NCI-H2196 (cell line): ENCODE data around the gene TLR6.
"Not testable (repeated sequence)": the region's sequence is repeated elsewhere in the genome, so short reads cannot be mapped to it uniquely, and the experiment has no call there.

ENCODE experiments used
- DNase-seq: peaks from one replicate; lab custom pipeline; 2025; ENCODE audit not compliant: unreplicated experiment; lab: John Stamatoyannopoulos, UW

Gene TLR6

GRCh38 chr4:38823766-38824165, 32.9 kb downstream of the TLR6 start:
- no peak for DNase-seq

GRCh38 chr4:38822748-38823303, 33.8 kb downstream of the TLR6 start:
- no peak for DNase-seq

- DNase-seq: no peak
Observed at GRCh38 chr4:38821739-38822138, 34.9 kb downstream of the TLR6 start.

DNA sequence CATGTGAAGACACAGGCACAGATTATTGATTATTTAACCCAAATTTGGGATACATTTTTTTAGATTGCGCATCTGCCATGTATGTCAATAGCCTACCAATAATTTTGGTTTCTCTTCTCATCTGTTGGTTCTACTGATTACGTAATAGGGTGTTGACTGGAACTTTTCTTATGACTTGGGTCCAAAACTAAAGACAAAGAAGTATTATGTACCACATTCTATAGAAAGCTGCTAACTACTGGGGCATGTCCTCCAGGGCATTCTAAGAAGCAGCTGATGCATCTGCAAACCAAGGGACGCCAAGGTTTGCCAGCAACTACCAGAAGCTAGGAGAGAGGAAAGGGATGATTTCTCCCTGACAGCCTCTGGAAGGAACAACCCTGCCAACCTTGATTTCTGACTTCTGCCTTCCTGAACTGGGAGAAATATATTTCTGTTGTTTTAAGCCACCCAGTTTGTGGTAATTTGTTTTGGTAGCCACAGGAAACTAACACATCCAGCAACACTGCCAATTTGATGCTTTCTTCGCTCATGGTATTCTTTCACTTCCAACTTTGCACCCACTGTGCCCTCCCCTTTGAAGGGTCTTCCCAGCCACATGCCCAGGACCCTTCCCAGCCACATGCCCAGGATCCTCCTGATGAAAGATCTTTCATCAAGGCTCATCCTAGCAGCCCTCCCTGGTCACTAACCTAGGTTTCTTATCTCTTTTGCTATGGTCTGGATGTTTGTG, 36.1 kb downstream of the TLR6 start:
- no peak for DNase-seq

- DNase-seq: no peak
Observed at GRCh38 chr4:38819569-38819968, 37.0 kb downstream of the TLR6 start.

DNA sequence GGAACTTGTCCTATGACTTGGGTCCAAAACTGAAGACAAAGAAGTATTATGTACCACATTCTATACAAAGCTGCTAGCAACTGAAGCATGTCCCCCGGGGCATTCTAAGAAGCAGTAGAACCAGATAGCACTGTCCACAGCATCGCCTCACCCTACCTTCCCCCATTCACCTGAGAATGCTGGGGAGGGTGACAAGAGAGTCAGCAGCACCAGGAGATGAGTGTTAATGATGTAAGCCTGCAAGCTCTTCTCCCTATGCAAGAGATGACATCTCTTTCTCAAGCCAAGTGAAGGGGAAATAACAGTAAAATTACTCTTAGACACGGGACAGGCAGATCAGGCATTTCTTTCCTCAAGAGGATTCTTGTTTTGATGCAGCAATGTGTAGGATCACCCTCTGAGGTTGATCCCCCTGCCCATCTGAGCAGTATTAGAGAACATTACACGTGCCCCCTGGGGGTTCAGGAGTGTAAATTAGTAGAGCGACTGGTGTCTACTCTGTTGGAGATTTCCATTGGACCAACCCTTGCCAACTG, 38.1 kb downstream of the TLR6 start:
- DNase-seq: no peak

- DNase-seq: no peak
Observed at GRCh38 chr4:38815885-38816782, 40.5 kb downstream of the TLR6 start.

DNA sequence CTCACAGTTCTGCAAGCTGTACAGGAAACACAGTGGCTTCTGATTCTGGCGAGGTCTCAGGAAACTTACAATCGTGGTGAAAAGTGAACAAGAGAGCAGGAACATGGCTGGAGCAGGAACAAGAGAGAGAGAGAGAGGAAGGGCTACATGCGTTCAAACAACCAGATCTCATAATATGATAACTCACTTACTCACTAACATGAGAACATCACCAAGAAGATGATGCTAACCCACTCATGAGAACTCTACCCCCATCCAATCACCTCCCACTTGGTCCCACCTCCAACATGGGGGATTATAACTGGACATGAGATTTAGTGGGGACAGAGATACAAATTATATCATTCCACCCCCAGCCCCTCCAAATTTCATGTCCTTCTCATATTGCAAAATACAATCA, 42.2 kb downstream of the TLR6 start:
- no peak for DNase-seq

GRCh38 chr4:38811297-38811696, 45.3 kb downstream of the TLR6 start:
- no peak for DNase-seq

DNA sequence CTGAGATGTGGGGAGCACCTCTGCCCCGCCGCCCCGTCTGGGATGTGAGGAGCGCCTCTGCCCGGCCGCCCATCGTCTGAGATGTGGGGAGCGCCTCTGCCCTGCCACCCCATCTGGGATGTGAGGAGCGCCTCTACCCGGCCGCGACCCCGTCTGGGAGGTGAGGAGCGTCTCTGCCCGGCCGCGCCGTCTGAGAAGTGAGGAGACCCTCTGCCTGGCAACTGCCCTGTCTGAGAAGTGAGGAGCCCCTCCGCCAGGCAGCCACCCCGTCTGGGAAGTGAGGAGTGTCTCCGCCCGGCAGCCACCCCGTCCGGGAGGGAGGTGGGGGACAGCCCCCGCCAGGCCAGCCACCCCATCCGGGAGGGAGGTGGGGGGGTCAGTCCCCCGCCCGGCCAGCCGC, 49.2 kb downstream of the TLR6 start:
- DNase-seq: not testable (repeated sequence)

DNA sequence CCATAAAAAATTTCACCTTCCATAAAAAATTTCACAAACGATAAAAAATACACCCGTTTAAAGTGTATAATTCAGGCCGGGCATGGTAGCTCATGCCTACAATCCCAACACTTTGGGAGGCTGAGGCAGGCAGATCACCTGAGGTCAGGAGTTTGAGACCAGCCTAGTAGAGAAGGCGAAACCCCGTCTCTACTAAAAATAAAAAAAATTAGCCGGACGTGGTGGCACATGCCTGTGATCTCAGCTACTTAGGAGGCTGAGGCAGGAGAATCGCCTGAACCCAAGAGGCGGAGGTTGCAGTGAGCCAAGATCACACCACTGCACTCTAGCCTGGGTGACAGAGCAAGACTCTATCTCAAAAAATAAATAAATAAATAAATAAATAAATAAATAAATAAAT, 50.4 kb downstream of the TLR6 start:
- not testable (repeated sequence) for DNase-seq

- DNase-seq: no peak
Observed at GRCh38 chr4:38805530-38806145, 51.0 kb downstream of the TLR6 start.

DNA sequence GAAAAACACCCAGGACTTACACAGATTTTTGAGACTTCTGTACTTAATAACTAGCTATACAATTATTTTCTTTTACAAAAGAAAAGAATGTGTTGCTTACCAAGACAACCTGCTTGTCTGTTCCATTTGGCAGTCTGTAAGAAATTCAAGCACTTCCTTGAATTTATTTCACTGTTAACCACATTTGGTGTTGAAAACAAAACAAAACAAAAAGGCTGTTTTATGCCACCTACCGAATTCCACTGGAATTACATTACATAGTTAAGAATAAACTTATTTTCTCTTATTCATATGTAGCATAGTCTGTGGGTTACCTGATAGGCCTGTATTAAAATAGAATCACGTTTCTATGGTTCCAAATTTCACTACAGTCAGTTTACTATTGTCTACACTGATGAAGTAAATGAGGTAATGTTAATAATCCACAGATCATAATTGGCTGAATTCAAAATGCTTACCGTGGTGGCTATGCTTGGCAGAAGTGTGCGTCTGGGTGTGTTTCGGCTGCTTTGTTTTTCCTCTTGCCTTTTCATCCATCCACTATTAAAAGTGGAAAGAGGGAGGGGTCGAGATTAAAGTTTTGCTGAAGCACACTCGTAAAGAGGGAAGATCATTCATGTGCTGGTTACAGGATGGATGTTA, 51.8 kb downstream of the TLR6 start, which contains the start of gene TLR1:
TLR1 (minus strand) TSS at position 138 of the 642 bp plus-strand sequence. CDS start 5,960 bp downstream, outside the sequence.
- DNase-seq: peak; percentile 51

GRCh38 chr4:38803833-38804653, 52.6 kb downstream of the TLR6 start:
- DNase-seq: no peak

- no peak for DNase-seq
Observed at GRCh38 chr4:38802561-38803355, 53.9 kb downstream of the TLR6 start.

DNA sequence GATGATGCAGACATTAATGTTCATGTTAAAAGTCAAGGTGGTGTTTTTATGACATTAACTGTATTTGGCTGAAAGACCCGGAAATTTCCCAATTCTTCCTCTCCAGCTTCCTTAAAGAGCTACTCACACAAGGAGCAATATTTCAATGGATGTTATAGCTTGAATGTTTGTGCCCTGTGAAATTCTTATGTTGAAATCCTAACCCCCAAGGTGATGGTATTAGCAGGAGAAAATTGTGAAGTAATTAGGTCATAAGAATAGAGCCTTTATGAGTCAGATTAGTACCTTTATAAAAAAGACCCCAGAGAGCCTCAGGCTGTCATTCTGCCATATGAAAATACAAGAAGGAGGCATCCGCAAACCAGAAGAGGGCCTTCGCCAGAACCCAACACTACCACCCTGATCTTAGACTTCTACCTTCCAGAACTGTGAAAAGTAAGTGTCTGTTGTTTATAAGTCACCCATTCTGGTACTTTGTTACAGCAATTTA, 55.6 kb downstream of the TLR6 start:
- no peak for DNase-seq

- DNase-seq: no peak
Observed at GRCh38 chr4:38800366-38800765, 56.3 kb downstream of the TLR6 start.

DNA sequence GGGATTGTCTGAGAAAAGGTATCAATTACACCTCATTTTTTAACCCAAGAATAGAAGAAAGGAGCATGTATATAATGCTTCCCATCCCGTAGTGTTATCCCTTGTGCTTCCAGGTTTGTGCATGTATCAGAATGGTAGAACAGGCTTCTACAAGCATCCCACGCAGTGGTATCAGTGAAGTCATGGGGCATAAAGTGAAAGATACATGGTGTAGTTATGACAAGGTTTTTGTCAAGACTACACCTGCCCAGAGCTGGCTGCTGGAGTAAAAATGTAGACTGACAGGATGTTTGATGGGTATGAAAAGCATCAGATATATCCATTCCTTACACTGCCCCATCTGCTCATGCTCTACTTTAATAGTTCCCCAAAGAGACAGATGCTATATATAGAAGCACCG, 61.5 kb downstream of the TLR6 start:
- DNase-seq: no peak

- DNase-seq: no peak
Observed at GRCh38 chr4:38794051-38794450, 62.6 kb downstream of the TLR6 start.
